Measurements from ENCODE around the gene ARPC2. TPM values are rescaled to one million over a fixed set of nuclear protein-coding genes. Genes with fewer than 3 reads are reported as not detected.

The ARPC2 gene
- total and polyA plus RNA-seq, 4 donors, result 58.1 to 83.6 (median 73.7) TPM

DNA sequence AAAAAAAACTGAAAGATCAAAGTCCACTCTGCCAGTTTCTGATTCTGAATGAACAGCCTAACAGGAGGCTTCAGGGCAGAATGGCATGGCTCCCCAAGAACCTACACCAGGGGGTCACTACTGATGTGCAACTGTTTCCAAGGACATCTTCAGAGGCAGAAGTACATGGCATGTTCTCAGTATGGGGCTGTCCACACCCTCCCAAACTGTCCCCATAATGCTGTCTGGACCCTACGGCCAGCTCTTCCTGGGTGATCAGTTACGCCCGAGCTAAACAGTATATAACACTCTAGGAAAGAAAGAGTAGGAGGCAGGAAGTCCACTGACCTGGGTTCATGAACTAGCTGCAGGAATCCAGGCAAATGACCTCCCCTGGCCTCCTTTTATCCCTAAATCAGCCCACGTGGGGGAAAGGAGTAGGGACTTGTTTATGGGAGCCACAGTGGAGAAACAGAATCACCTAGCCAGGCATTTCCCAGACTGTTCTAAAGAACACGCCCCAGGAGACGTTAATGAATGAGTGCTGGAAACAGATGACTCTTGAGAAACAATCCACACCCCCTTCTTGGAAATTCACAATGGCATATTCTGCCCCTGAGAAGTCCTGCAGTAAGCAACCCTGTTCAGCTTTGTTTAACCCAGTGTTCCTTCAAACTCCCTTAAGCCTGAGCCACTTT lies 72.8 kb downstream of the ARPC2 start:
- DNase-seq (ENCODE audit: low spot score), result peak; percentile 53
- 10% methylated on average over 6 of the region's 6 CpGs for WGBS

More for the DNA sequence above, 72.8 kb downstream of the ARPC2 start:
- peak in 1 of 2 donors; percentile 31 for TF ChIP-seq RAD21 (IDR thresholded peaks at IDR 0.05)
- TF ChIP-seq EGR1 (IDR thresholded peaks at IDR 0.05; ENCODE audit: low read depth in 2 of 2), result peak in 1 of 2 donors; percentile 66
- TF ChIP-seq ZBTB33 (IDR thresholded peaks at IDR 0.05), result no peak
- TF ChIP-seq HNF4G (IDR thresholded peaks at IDR 0.05), result peak; percentile 32
- TF ChIP-seq REST (IDR thresholded peaks at IDR 0.05), result peak; percentile 40
- TF ChIP-seq TAF1 (conservative IDR thresholded peaks at IDR 0.05), result no peak
- no peak for TF ChIP-seq FOXA2 (IDR thresholded peaks at IDR 0.05)
- TF ChIP-seq HNF4A (conservative IDR thresholded peaks at IDR 0.05), result peak; percentile 77 to 85
- TF ChIP-seq JUND (IDR thresholded peaks at IDR 0.05), result peak in 1 of 2 donors; percentile 43
- peak; percentile 96 to 98 for TF ChIP-seq RXRA (IDR thresholded peaks at IDR 0.05)
- peak; percentile 87 for TF ChIP-seq SP1 (IDR thresholded peaks at IDR 0.05)
- no peak for TF ChIP-seq FOXA1 (IDR thresholded peaks at IDR 0.05)
- TF ChIP-seq YY1 (IDR thresholded peaks at IDR 0.05), result peak; percentile 9
- TF ChIP-seq, protein P1, sequence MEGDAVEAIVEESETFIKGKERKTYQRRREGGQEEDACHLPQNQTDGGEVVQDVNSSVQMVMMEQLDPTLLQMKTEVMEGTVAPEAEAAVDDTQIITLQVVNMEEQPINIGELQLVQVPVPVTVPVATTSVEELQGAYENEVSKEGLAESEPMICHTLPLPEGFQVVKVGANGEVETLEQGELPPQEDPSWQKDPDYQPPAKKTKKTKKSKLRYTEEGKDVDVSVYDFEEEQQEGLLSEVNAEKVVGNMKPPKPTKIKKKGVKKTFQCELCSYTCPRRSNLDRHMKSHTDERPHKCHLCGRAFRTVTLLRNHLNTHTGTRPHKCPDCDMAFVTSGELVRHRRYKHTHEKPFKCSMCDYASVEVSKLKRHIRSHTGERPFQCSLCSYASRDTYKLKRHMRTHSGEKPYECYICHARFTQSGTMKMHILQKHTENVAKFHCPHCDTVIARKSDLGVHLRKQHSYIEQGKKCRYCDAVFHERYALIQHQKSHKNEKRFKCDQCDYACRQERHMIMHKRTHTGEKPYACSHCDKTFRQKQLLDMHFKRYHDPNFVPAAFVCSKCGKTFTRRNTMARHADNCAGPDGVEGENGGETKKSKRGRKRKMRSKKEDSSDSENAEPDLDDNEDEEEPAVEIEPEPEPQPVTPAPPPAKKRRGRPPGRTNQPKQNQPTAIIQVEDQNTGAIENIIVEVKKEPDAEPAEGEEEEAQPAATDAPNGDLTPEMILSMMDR (IDR thresholded peaks at IDR 0.05; ENCODE audit: low read depth, low read length, missing input control), result no peak
- no peak for TF ChIP-seq GABPA (IDR thresholded peaks at IDR 0.05 in 1 of 2, conservative IDR thresholded peaks at IDR 0.05 in 1 of 2)
- TF ChIP-seq, protein P2, sequence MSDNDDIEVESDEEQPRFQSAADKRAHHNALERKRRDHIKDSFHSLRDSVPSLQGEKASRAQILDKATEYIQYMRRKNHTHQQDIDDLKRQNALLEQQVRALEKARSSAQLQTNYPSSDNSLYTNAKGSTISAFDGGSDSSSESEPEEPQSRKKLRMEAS (IDR thresholded peaks at IDR 0.05), result peak; percentile 59
- peak; percentile 75 for TF ChIP-seq NR2F2 (IDR thresholded peaks at IDR 0.05)
- no peak for TF ChIP-seq ATF3 (IDR thresholded peaks at IDR 0.05)
- Histone ChIP-seq H3K36me3 (ENCODE audit: control insufficient read depth in 4 of 4, insufficient read depth in 3 of 4, low read depth in 1 of 4, low read length in 3 of 4) (no peaks in the 10 kb centered on the region), H3K27ac (ENCODE audit: low read depth in 1 of 2, low read length in 2 of 2) (peak overlapping the region; percentile 98 to 99), H3K4me3 (ENCODE audit: low read depth in 1 of 3, low read length in 3 of 3) (peak overlapping the region in 1 of 3 donors; percentile 69), H3K4me1 (ENCODE audit: control insufficient read depth in 4 of 4, insufficient read depth in 4 of 4, low read length in 3 of 4) (peaks cover 33 to 78% (median 63%) of the 10 kb centered on the region in 4 donors), H3K27me3 (ENCODE audit: control insufficient read depth in 4 of 4, insufficient read depth in 4 of 4, low read length in 3 of 4) (no peaks in the 10 kb centered on the region), H3K9ac (ENCODE audit: low read depth in 1 of 2, low read length in 2 of 2) (peak overlapping the region; percentile 10 to 69), H3K9me3 (ENCODE audit: control insufficient read depth in 4 of 4, low read length in 3 of 4) (no peaks in the 10 kb centered on the region)
